Skin of body (tissue), 2 donors: ENCODE results near the gene C1D. TPM values are rescaled to one million over a fixed set of nuclear protein-coding genes. Genes with fewer than 3 reads are reported as not detected.
"Not testable (repeated sequence)": the region's sequence is repeated elsewhere in the genome, so short reads cannot be mapped to it uniquely, and the experiment has no call there.

Experiments used
- DNase-seq: peaks from one replicate; lab custom pipeline; 2025; lab: John Stamatoyannopoulos, UW
- total RNA-seq: library from RNA; depleted of rRNA; stranded (reverse); fragments of >200 nt; gene quantifications from one replicate; pipeline ENCODE4 v1.2.3, GENCODE V29; 2014

The C1D gene
- total RNA-seq, 1 donor from 2014 or later, result 22.9 TPM

GRCh38 chr2:68000170-68000825 lies 62.5 kb downstream of the C1D start:
- no peak for DNase-seq

- no peak for DNase-seq
Measured at GRCh38 chr2:67999332-67999731, 63.5 kb downstream of the C1D start.

GRCh38 chr2:67997903-67998302 lies 64.9 kb downstream of the C1D start:
- DNase-seq, result no peak

GRCh38 chr2:67997528-67997900 lies 65.3 kb downstream of the C1D start:
- no peak for DNase-seq

GRCh38 chr2:67996772-67997527 lies 65.9 kb downstream of the C1D start:
- DNase-seq, result no peak

GRCh38 chr2:67994716-67995115 lies 68.1 kb downstream of the C1D start:
- no peak for DNase-seq

GRCh38 chr2:67994069-67994468 lies 68.7 kb downstream of the C1D start:
- not testable (repeated sequence) for DNase-seq

- no peak for DNase-seq
Measured at GRCh38 chr2:67993329-67993728, 69.5 kb downstream of the C1D start.

- peak; percentile 13 for DNase-seq
Measured at GRCh38 chr2:67991456-67991855, 71.3 kb downstream of the C1D start.

Other genes starting within 250 kb of the C1D start
- gene PNO1, start 94.9 kb upstream of the C1D start, total RNA-seq, result 13.1 TPM
- 46.0 TPM for gene PPP3R1, start 189.5 kb upstream of the C1D start, total RNA-seq